Stimulated activated CD8-positive, alpha-beta memory T cell treated with anti-CD3 and anti-CD28 coated beads, Interleukin-12 subunit alpha, Interleukin-12 subunit beta, amount 100 ng/mL, for 1 hour (primary cell): ENCODE data around the gene NIPSNAP2.
"Not testable (repeated sequence)": the region's sequence is repeated elsewhere in the genome, so short reads cannot be mapped to it uniquely, and the experiment has no call there.

Experiments
- DNase-seq: peaks from one replicate; pipeline ENCODE4 v3.0.0-alpha.2; 2020; ENCODE audit warnings: low read depth

NIPSNAP2 gene

DNA sequence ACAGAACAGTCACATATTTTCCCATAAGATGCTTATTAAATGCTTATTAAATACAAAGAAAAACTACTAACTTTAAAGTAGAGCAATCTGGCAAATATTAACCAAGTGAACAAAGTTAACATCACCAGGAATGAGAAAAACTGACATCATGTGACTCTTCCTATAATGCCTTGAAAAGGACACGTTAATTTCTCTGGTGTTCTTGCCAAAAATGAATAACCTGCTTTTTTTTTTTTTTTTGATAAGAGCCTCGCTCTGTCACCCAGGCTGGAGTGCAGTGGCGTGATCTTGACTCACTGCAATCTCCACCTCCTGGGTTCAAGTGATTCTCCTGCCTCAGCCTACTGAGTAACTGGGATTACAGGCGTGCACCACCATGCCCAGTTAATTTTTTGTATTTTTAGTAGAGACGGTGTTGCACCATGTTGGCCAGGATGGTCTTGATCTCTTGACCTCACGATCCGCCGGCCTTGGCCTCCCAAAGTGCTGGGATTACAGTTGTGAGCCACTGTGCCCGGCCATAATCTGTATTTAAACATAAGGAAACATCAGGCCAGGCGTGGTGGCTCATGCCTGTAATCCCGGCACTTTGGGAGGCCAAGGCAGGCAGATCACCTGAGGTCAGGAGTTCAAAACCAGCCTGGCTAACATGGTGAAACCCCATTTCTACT, 83.2 kb downstream of the NIPSNAP2 start:
- DNase-seq: not testable (repeated sequence)

DNA sequence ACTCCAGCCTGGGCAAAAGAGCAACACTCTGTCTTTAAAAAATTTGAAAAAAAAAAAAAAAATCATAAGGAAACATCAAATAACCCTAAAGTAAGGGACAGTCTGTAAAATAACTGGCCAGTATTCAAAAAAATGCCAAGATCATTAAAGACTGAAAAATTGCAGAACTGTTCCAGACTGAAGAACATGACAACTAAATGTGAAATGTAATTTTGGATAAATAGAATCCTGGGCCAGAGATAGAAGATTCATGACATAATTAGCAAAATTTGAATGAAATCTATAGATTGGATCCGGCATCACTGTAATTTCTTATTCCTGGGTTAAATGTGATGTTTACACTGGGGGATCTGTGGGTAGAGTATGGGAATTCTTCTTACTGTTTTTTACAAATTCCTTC, 83.9 kb downstream of the NIPSNAP2 start:
- DNase-seq: no peak

DNA sequence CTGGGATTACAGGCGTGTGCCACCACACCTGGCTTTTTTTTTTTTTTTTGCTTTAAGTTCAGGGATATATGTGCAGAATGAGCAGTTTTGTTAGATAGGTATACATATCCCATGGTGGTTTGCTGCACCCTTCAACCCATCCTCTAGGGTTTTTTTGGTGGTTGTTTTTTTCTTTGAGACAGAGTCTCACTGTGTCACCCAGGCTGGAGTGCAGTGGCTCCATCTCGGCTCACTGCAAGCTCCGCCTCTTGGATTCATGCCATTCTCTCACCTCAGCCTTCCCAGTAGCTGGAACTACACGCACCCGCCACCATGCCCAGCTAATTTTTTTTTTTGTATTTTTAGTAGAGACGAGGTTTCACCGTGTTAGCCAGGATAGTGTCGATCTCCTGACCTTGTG, 84.4 kb downstream of the NIPSNAP2 start:
- DNase-seq: not testable (repeated sequence)
